ENCODE measurements around the gene IFT52.
A peak's percentile ranks its signal among the peaks of the same experiment; 100 is the strongest.
"Not testable (repeated sequence)": the region's sequence is repeated elsewhere in the genome, so short reads cannot be mapped to it uniquely, and the experiment has no call there.

IFT52 gene

DNA sequence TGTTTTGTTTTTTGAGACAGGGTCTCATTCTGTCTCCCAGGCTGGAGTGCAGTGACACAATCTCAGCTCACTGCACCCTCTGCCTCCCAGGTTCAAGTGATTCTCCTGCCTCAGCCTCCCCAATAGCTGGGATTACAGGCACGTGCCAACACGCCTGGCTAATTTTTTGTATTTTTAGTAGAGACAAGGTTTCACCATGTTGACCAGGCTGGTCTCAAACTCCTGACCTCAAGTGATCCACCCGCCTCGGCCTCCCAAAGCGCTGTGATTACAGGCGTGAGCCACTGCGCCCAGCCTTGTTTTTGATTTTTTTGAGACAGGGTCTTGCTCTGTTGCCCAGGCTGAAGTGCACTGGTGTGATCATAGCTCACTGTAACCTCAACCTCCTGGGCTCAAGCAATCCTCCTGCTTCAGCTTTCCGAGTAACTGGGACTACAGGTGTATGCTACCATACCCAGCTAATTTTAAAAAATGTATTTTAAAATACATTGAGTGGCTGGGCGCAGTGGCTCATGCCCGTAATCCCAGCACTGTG is 61.0 kb downstream of the IFT52 start:
- not testable (repeated sequence) for DNase-seq

GRCh38 chr20:43653966-43654365 is 63.2 kb downstream of the IFT52 start:
- no peak for DNase-seq

DNA sequence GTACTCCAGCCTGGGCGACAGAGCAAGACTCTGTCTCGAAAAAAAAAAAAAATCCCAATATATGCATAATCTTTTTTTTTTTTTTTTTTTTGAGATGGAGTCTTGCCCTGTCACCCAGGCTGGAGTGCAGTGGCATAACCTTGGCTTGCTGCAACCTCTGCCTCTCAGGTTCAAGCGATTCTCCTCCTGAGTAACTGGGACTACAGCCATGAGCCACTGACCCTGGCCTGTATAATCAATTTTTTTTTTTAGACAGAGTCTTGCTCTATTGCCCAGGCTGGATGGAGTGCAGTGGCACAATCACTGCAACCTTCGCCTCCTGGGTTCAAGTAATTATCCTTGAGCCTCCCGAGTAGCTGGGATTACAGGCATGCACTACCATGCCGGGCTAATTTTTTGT is 64.4 kb downstream of the IFT52 start:
- not testable (repeated sequence) for DNase-seq

- DNase-seq: no peak
Observed at GRCh38 chr20:43655937-43656336, 65.2 kb downstream of the IFT52 start.

GRCh38 chr20:43658069-43658722 is 67.5 kb downstream of the IFT52 start:
- no peak for DNase-seq

DNA sequence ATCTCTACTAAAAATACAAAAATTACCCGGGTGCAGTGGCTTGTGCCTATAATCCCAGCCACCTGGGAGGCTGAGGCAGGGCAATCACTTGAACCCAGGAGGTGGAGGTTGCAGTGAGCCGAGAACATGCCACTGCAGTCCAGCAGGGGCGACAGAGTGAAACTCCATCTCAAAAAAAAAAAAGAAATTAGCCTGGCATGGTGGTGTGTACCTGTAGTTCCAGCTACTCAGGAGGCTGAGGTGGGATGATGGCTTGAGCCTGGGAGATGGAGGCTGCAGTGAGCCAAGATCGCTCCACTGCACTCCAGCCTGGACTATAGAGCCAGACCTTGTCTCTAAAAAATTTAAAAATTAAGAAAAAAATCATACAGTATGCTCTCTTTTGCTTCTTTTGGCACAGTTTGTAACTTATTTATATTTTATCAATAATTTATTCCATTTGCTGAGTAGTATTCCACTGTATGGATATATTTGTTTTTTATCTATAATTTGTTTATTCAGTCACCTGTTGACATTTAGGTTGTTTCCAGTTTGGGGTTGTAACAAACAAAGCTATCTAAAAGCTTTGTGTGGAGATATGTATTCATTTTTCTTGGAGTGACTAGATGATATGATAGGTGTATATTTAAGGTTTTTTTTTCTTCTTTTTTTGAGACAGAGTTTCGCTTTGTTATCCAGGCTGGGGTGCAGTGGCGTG is 68.1 kb downstream of the IFT52 start:
- no peak for DNase-seq

DNA sequence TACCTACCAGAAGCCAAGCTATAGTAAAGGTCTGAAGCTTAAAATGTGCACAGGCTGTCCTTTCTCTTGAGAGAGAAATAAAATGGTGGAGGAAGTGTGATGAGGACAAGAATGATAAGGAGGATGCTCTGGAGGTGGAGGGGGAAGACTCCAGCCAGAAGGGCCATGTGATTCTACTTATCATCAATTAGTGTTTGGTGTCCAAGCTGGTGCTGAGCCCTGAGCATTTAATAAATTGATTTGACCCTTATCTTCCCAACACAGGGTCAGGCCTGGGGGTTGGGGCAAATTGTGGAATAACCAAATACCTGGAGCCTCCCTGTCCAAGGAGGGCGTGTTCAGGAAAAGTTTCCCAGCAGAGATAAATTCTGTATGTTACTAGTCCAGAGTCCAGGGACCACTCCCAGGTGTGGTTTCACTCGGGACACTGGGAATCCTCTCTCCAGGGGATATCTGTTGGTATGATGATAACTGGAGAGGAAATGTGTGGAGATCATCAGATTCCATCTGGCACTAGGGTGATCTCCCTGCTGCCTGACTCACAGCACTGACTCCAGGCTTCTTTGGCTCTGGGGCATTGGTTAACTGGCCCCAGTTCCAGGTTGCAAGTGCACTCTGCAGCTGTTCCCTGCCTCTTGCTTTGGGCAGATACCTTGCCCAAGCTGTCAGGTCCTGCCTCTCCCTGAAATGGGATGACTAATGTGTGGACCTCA is 72.4 kb downstream of the IFT52 start:
- DNase-seq: no peak

GRCh38 chr20:43665466-43666176 is 74.9 kb downstream of the IFT52 start:
- no peak for DNase-seq

DNA sequence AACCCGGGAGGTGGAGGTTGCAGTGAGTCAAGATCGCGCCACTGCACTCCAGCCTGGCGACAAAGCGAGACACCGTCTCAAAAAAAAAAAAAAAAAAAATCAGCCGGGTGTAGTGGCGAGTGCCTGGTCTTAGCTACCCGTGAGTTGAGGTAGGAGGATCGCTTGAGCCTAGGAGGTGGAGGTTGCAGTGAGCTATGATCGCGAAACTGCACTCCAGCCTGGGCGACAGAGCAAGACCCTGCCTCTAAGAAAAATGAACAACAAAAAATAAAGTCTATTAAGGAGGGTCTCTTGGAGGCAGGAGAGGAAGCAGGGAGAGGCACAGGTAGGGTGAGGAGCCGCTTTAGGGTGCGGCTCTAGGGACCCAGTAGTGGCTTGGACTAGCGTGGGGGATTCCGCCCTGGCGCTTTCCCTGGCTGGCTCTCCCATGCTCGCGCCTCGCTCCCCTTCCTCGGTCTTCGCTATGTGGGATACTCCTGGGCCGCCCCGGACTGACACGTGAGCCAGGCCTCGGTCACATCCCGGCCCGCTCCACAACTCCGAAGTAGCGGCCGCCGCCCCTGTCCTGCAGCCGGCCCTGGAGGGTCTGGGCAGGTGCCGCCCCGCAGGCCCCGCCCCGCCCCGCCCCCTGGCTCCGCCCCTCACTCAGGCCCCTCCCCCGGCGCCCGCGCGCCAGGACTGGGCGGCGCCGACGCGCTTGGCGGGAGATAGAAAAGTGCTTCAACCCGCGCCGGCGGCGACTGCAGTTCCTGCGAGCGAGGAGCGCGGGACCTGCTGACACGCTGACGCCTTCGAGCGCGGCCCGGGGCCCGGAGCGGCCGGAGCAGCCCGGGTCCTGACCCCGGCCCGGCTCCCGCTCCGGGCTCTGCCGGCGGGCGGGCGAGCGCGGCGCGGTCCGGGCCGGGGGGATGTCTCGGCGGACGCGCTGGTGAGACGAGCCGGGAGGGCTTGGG is 75.9 kb downstream of the IFT52 start, which contains the start of gene MYBL2:
MYBL2 (plus strand) TSS at position 739 of the 953 bp plus-strand sequence; CDS start at position 909, 170 bp downstream.
- peak; percentile 64 to 65 for DNase-seq

DNA sequence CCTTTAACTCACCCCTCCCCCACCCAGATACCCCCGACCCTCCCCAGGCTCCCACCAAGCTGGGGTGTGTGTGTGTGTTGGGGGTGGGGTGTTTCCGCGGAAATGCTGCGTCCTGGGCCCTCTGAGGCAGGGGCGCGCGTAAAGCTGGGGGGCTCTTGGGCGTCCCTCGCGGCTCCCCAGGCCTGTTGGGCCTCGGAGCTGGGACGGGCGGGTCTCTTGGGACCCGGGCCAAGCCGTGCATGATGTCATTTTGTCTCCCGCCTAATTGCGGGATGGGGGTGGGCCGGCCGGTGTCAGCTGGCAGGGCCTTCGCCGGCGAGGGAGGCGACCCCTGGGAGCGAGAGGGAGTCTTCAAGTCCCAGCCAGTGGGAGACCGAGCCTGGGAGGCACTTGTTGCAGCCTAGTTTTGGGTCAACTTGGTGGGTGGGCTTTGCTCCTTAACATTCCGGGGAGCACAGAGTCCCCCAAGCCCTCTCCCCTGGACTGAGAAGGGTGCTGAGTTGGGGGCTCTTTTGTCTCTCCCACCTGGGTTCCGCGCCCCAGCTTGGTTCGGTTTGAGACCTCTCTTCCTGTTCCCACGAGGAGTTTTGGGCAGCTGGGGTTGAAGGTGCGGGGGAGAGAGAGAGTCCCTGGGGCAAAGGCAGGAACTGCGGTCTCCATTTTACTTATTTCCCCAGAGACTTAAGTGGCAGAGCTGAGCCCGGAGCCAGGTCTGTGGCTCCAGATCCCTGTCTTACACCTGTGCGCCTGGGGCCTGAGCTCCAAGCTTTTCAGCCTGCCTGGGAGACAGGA is 76.8 kb downstream of the IFT52 start:
- no peak for DNase-seq

- DNase-seq: no peak
Observed at GRCh38 chr20:43669332-43669731, 78.6 kb downstream of the IFT52 start.

GRCh38 chr20:43670423-43670822 is 79.7 kb downstream of the IFT52 start:
- DNase-seq: no peak

DNA sequence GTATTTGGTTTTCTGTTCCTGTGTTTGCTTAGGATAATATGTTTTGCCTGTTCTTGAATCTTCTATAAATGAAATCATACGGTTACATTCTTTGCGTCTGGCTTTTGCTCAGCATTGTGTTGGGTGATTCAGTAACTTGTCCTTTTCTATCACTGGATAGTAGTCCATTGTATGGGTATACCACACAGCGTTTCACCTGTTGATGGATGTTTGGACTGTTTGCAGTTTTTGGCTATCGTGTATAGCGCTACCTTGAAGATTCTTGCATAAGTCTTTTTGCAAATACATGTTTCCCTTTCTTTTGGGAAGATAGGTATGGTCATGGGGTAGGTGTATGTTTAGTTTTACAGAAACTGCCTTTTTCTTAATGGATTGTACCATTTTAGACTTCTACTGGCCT is 85.6 kb downstream of the IFT52 start:
- no peak for DNase-seq

DNA sequence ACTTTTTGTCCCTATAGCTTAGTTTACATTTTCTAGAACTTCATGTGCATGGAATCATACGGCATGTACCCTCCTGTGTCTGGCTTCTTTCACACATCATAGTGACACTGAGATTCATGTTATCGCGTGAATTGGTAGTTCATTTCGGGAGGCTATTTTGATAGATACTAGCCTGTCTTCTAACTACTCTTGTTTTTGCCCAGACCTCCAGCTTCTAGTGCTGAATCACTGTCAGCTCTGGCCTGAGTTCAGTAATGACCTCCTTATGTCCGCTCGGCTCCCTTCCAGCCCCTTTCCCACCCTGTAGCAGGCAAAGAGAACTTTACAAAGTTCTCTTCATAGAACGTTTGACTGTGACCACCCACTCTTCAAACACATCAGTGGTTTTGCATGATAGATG is 90.2 kb downstream of the IFT52 start:
- DNase-seq: no peak

GRCh38 chr20:43681468-43681942 is 90.8 kb downstream of the IFT52 start:
- DNase-seq: no peak

- no peak for DNase-seq
Observed at GRCh38 chr20:43681991-43682410, 91.3 kb downstream of the IFT52 start.

GRCh38 chr20:43682446-43682845 is 91.7 kb downstream of the IFT52 start:
- no peak for DNase-seq

- no peak for DNase-seq
Observed at GRCh38 chr20:43686820-43687219, 96.1 kb downstream of the IFT52 start.

DNA sequence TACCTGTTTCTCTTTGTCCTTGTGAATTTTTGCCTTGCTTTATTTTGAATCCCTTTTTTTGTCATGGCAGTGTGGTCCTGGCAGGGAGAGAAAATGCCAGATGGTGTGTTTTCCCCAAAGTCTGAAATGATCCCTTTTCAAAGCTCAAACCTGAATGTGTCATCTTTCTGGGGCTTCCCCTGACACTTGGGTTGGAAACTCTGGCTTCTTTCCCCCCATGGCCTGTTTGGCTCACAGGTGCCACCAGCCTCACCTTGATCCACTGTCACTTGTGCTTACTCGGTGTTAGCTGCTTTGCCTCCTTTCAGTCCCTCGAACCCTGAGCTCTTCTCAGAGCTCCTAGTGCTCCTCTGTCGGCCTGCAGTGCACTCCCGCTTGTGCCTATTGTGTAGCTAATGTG is 98.4 kb downstream of the IFT52 start:
- no peak for DNase-seq

- DNase-seq: no peak
Observed at GRCh38 chr20:43690943-43691598, 100.3 kb downstream of the IFT52 start.

All from inflammatory macrophage (primary cell).